IMR-90 (cell line): ENCODE results near the gene SMC4.

Source experiments
- CHD1 ChIP-seq: IDR thresholded peaks from 2 replicates; pipeline ENCODE4 v1.6.1; 2012; ENCODE audit warnings: low read depth, low read length, improper control_type of control experiment
- FOS ChIP-seq: fragments of 150-350 bp; IDR thresholded peaks from 2 replicates; pipeline ENCODE4 v1.6.1; 2016; ENCODE audit warnings: low read depth, low read length
- MAZ ChIP-seq: IDR thresholded peaks from 2 replicates; pipeline ENCODE4 v1.6.1; 2012; ENCODE audit warnings: low read depth, mild to moderate bottlenecking, low read length, improper control_type of control experiment, moderate library complexity, borderline replicate concordance
- MXI1 ChIP-seq: IDR thresholded peaks from 2 replicates; pipeline ENCODE4 v1.6.1; 2012; ENCODE audit warnings: low read depth, mild to moderate bottlenecking, low read length, moderate library complexity, borderline replicate concordance
- NFE2L2 ChIP-seq: fragments of 150-350 bp; IDR thresholded peaks from 2 replicates; pipeline ENCODE4 v1.6.1; 2016; ENCODE audit warnings: low read depth, mild to moderate bottlenecking, low read length
- POLR2A ChIP-seq: IDR thresholded peaks from 2 replicates; pipeline ENCODE4 v1.6.1; 2012; ENCODE audit warnings: mild to moderate bottlenecking, low read depth, low read length
- RAD21 ChIP-seq: IDR thresholded peaks from 2 replicates; pipeline ENCODE4 v1.6.1; 2012; ENCODE audit warnings: low read length, improper control_type of control experiment
- SMC3 ChIP-seq: fragments of 150-350 bp; IDR thresholded peaks from 2 replicates; pipeline ENCODE4 v1.6.1; 2016; ENCODE audit warnings: low read depth, mild to moderate bottlenecking, antibody characterized with exemption, low read length, moderate library complexity
- TF ChIP-seq, protein P1 (sequence below): conservative IDR thresholded peaks from 2 replicates; pipeline ENCODE4 v1.5.1; 2012; ENCODE audit warnings: mild to moderate bottlenecking, low read depth, low read length, improper control_type of control experiment
- TF ChIP-seq, protein P2 (sequence below): fragments of 150-350 bp; IDR thresholded peaks from 2 replicates; pipeline ENCODE4 v1.6.1; 2017; ENCODE audit warnings: mild to moderate bottlenecking, antibody characterized with exemption, low read length, low read depth

DNA sequence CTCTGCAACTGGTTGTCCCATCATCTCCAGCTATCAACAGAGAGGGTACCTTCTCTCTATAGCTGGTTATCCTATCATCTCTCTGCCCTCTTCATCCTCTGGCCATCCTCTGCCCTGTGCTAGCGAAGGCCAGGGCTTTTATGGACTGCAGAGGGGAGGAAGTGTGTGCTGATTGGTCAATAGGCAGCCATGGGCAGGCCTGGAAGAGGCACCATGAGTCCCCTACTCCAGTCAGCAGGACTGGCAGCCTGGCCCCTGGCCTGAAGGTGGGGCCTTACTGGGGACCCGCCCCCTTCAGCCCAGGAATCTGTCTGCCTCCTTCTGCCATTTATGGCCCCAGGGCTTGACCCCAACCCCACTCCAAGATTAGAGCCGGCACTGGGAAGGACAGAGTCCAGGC lies 60.6 kb downstream of the SMC4 start:
- no peak for TF ChIP-seq POLR2A
- no peak for TF ChIP-seq SMC3
- TF ChIP-seq, protein P1, sequence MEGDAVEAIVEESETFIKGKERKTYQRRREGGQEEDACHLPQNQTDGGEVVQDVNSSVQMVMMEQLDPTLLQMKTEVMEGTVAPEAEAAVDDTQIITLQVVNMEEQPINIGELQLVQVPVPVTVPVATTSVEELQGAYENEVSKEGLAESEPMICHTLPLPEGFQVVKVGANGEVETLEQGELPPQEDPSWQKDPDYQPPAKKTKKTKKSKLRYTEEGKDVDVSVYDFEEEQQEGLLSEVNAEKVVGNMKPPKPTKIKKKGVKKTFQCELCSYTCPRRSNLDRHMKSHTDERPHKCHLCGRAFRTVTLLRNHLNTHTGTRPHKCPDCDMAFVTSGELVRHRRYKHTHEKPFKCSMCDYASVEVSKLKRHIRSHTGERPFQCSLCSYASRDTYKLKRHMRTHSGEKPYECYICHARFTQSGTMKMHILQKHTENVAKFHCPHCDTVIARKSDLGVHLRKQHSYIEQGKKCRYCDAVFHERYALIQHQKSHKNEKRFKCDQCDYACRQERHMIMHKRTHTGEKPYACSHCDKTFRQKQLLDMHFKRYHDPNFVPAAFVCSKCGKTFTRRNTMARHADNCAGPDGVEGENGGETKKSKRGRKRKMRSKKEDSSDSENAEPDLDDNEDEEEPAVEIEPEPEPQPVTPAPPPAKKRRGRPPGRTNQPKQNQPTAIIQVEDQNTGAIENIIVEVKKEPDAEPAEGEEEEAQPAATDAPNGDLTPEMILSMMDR = no peak
- no peak for TF ChIP-seq MXI1
- TF ChIP-seq RAD21 = no peak
- TF ChIP-seq NFE2L2 = no peak
- TF ChIP-seq FOS = no peak
- no peak for TF ChIP-seq CHD1
- TF ChIP-seq MAZ = no peak
- TF ChIP-seq, protein P2, sequence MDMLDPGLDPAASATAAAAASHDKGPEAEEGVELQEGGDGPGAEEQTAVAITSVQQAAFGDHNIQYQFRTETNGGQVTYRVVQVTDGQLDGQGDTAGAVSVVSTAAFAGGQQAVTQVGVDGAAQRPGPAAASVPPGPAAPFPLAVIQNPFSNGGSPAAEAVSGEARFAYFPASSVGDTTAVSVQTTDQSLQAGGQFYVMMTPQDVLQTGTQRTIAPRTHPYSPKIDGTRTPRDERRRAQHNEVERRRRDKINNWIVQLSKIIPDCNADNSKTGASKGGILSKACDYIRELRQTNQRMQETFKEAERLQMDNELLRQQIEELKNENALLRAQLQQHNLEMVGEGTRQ = no peak
